Activated CD4-positive, alpha-beta T cell treated with anti-CD3 and anti-CD28 coated beads, Interleukin-10, Interleukin-2, amounts not matched to agents 100 ng/mL and 50 ng/mL, durations not matched to agents 16 hours and 8 hours (primary cell): ENCODE results near the gene GBE1.
"Not testable (repeated sequence)": the region's sequence is repeated elsewhere in the genome, so short reads cannot be mapped to it uniquely, and the experiment has no call there.

ENCODE experiments used
- DNase-seq: peaks from one replicate; pipeline ENCODE4 v3.0.0-alpha.2; 2020

GBE1 gene

GRCh38 chr3:81752604-81753003, 8.8 kb downstream of the GBE1 start:
- DNase-seq, result no peak

GRCh38 chr3:81749265-81749664, 12.2 kb downstream of the GBE1 start:
- DNase-seq, result no peak

- DNase-seq, result not testable (repeated sequence)
Measured at GRCh38 chr3:81747280-81747679, 14.2 kb downstream of the GBE1 start.

- DNase-seq, result no peak
Measured at GRCh38 chr3:81744366-81744765, 17.1 kb downstream of the GBE1 start.

- DNase-seq, result no peak
Measured at GRCh38 chr3:81743096-81744025, 18.1 kb downstream of the GBE1 start.

- DNase-seq, result no peak
Measured at GRCh38 chr3:81742581-81742980, 18.9 kb downstream of the GBE1 start.

- DNase-seq, result no peak
Measured at GRCh38 chr3:81741216-81741615, 20.2 kb downstream of the GBE1 start.

GRCh38 chr3:81740731-81741130, 20.7 kb downstream of the GBE1 start:
- DNase-seq, result no peak

- DNase-seq, result no peak
Measured at GRCh38 chr3:81735334-81735733, 26.1 kb downstream of the GBE1 start.

- DNase-seq, result no peak
Measured at GRCh38 chr3:81734742-81735141, 26.7 kb downstream of the GBE1 start.

GRCh38 chr3:81732642-81733041, 28.8 kb downstream of the GBE1 start:
- no peak for DNase-seq

GRCh38 chr3:81728766-81729544, 32.5 kb downstream of the GBE1 start:
- DNase-seq, result no peak

GRCh38 chr3:81726735-81727134, 34.7 kb downstream of the GBE1 start:
- no peak for DNase-seq

GRCh38 chr3:81726132-81726531, 35.3 kb downstream of the GBE1 start:
- no peak for DNase-seq

GRCh38 chr3:81723732-81724313, 37.6 kb downstream of the GBE1 start:
- DNase-seq, result no peak

- no peak for DNase-seq
Measured at GRCh38 chr3:81718311-81718710, 43.1 kb downstream of the GBE1 start.

- DNase-seq, result no peak
Measured at GRCh38 chr3:81716870-81717509, 44.5 kb downstream of the GBE1 start.

GRCh38 chr3:81713031-81713430, 48.4 kb downstream of the GBE1 start:
- DNase-seq, result no peak

GRCh38 chr3:81709606-81710005, 51.8 kb downstream of the GBE1 start:
- no peak for DNase-seq

- no peak for DNase-seq
Measured at GRCh38 chr3:81707996-81708395, 53.4 kb downstream of the GBE1 start.

GRCh38 chr3:81702126-81702525, 59.3 kb downstream of the GBE1 start:
- DNase-seq, result no peak

- no peak for DNase-seq
Measured at GRCh38 chr3:81699536-81700320, 61.7 kb downstream of the GBE1 start.
